Fibroblast of skin of right quadriceps (primary cell): ENCODE measurements around the gene COL25A1.
A peak's percentile ranks its signal among the peaks of the same experiment; 100 is the strongest.

Experiments used
- DNase-seq: peaks from one replicate; pipeline ENCODE4 v3.0.0-alpha.2; 2013

Gene COL25A1

DNA sequence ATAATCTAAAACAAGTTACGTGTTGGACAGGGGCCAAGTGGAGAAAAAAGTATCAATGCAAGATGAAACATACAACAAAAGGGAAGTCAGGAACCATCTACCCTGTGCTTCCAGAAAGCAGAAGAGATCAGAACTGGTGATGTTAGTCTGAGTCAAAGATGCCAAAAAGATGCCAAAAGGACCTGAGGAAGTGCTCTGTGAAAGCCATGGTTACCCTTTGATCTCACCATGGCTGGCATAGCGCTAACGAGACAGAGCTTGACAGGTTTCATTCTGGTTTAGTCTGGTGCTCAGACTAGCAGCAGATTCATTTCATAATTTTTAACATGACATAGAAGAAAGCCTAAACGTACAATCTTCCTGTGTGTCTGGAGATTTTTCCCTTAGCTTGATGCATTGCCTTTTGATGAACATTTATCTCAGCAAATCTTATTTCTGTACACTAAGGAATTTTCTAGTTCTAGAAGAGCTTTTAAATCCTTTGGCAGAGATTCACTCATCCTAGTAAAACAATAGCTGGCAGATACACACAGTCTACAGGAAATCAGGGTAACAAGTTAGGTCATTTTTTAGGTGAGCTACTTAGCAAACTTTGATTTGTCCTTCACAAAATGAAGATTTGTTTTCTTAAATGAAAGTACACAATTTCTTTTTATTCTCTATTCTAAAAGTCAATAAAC is 87.7 kb downstream of the COL25A1 start:
- no peak for DNase-seq

DNA sequence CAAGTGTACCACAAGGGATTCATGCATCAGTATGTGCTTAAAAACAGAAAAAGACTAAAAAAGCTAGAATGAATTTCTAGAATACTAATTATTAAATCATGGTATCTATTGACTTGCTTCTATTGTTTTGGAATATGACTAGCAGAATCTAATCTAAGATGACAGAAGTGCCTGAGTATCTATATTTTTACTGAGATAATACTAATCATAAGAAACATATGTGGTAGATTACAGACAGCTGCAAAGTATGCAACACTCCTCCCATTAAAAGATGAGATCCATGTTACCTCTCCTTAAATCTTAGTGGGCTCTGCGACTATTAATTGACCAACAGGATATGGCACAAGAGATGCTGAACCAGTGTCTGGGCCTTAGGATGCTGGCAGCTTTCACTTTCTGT is 89.4 kb downstream of the COL25A1 start:
- no peak for DNase-seq

DNA sequence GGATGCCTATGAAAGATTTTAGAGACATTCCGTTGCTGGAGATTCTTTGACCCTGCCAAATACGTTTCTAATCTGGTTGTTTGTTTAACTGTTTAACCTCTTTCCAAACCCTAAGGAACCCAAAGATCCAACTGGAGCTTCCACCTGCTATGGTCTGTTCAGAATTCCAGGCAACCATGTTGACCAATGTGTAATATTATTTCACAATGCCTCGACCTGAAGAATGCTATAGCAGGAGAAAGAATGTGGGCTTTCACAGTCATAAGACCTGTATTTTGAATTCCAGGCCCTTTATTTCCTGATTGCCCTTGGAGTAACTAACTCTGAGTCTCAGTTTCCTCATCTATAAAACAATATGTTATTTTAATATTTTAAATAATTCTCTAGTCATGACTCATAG is 90.8 kb downstream of the COL25A1 start:
- peak; percentile 52 for DNase-seq

DNA sequence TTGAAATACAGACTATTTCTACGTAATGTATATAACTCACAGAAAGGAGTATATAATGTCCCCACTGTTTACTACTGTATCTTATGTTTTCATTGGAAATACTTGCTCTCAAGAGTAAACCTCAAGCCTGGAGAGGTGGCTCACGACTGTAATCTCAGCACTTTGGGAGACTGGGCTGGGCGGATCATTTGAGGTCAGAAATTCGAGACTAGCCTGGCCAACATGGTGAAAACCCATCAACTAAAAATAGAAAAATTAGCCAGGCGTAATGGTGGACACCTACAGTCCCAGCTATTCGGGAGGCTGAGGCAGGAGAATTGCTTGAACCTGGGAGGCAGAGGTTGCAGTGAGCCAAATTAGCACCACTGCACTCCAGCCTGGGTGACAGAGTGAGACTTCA is 92.8 kb downstream of the COL25A1 start:
- DNase-seq = no peak

DNA sequence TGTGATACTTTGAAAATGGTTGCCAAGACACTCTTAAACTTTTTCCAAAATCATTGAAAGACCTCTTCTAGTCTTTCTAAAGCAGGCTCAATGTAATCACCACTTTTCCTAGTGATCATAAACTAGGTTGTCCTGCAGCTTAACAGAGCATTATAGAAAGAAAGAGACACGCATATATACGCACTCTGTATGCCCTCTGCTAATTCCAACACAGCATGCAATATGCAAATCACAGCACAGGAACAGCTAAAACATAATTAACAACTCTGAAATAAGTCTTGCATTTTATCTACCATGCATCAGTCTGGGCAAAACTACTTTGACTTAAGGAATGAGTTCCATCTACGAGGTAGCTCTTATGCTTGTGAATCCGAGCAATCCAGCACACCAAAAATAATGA is 94.6 kb downstream of the COL25A1 start:
- no peak for DNase-seq

DNA sequence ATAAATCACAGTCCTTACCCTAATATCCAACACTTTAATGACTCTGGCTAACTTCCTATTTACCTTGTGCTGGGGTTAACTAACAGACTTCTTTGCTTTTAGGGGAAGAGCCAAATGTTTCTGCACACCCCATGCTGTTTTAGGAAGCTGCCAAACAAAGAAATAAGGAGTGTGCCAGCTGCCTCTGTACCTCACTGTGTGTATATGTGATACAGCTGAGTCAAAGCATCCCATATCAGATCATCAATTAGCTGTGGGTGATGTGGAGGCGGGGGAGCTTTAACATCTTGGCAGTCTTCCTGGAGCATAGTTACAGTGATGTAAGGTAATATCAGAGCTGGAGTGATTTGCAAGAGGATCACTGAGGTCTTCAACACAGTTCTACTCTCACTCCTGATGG is 95.4 kb downstream of the COL25A1 start:
- DNase-seq = peak; percentile 93

DNA sequence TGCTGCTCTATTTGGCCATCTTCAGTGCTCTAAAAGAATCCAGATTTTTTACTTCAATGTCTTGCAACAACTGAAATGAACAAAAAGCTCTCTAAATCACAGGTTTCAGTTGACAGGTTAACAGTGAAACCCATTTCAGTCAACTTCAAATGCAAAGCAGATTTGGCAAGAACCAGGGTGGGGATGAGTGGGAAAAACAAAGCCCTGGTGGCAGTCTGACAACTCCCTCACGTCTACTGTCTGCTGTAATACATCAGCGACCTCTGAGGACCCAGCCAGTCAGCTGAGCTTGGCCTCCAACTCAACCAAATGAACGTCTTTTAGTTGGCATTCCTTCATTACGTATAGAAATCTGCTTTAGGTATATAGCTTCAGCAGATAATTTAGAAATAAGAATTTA is 95.8 kb downstream of the COL25A1 start:
- DNase-seq = peak; percentile 72

DNA sequence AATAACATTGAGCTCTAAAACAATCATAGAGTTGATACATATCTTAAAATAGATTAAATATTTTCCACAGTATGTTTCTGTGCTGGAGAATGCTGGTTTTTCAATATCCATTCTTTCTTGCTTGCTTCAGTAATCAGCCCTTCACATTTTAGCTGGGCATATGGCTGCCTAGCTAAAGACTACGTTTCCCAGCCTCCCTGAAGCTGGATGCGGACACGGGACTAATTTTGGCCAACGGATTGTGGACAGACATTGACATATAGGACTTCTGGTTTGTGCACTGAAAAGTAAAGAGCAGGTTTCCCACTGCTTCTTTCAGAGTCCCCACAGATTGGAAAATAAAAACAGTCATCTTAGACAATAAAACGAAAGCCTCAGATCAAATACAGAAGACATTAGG is 97.3 kb downstream of the COL25A1 start:
- DNase-seq = no peak

DNA sequence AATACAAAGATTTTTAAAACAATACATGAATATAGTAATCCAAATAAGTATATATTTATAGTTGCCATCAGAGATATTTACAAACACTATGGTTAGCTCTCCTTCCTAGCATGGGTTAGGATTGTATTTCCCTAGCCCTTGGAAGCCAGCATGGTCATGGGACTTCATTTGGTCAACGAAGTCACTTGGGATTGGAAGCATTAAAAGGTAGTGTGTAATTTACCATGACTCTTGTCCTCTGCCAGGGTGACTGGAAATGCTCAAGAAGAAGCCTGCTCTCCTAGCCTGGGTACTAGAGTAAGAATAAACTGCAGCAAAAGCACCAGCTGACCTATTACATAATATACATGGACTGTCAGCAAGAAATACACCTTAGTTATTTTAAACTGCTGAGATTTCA is 102.9 kb downstream of the COL25A1 start:
- no peak for DNase-seq

DNA sequence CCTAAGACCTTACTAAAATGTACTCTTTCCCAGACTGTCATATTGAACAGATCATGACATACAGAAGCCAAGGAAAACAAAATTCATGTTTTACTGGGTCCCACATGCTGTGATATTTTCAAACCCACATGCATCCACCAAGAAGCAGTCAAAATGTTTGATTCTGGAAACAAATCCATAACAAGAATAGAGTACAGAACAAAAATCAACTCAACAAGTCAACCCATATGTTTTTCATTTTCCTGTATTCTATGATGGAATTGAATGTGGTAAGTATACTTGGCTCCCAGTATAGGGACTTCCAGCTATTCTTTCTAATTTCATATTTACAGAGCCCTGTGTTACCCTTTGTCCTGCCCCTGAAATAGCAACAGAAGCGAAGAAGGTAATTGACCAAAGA is 106.8 kb downstream of the COL25A1 start:
- DNase-seq = no peak

DNA sequence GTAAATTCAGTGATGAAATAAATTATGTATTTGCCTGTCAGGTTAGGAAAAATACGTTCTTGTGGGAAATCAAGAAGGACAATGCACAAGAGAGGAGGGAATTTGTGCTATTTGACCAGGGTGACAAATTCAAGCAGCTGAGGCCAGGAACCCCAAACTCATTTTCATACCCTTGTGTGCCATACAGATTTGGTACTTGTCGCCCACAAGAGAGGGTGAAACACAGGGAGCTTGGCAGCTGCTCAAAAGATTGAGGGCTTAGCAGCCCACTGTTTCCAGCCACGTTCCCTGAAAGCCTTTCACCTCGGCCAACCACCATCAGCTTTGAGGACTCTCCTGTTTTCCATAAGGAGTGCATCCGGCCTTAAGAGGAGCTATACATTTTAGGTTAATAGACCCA is 111.2 kb downstream of the COL25A1 start:
- no peak for DNase-seq

DNA sequence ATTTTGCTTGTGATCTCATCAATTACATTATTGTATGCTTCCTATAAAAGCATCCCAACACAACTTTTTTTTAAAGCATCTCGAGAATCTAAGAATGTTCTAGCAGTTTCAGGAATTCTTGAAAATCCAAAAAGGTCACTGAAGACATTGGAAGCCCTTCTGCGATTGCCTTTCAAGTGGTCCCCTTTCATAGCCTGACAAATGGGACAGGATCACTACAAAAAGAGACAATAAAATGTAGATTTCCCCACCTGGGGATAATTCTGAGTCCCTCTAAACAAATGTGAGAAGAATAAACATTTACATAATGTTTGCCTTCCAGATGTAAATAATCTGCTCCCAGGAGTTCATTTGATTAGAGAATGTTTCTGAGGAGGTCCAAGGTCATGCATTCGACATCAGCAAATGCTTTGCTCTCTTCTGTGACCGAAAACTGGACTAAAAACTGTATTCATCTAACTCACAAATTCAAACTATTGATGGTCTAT is 116.0 kb downstream of the COL25A1 start:
- DNase-seq = no peak

DNA sequence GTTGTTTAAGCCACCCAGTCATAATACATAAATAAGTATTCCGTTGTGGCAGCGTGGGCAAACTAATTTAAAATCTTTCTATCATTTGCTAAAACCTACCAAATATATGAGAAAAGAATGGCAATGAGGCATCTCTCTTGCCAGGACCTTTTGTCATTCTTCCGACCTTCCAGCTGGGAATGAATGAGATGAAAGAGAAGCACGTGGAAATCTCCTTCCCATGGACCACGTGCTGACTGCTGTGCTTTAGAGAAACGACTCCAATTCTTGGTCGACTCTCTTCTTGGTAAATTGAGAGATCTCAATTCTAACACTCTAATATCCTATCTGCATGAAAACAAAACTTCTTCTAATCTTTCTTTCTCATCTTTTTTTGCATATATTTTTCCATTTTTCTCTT is 116.5 kb downstream of the COL25A1 start:
- DNase-seq = no peak

DNA sequence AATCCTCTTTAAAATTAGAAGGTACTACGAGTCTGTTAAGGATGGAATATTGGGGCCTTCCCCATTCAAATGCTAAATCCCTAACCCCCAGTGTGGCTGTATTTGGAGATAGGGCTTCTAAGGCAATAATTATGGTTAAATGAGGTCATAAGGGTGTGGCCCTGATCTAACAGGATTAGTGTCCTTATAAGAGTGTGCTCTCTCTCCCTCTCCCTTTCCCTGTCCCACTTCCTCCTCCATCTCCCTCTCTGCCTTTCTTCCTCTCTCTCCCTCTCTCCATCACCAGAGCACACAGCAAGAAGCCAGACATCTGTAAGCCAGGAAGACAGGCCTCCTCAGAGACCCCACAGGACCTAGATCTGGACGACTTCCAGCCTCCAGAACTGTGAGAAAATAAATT is 116.9 kb downstream of the COL25A1 start:
- no peak for DNase-seq

DNA sequence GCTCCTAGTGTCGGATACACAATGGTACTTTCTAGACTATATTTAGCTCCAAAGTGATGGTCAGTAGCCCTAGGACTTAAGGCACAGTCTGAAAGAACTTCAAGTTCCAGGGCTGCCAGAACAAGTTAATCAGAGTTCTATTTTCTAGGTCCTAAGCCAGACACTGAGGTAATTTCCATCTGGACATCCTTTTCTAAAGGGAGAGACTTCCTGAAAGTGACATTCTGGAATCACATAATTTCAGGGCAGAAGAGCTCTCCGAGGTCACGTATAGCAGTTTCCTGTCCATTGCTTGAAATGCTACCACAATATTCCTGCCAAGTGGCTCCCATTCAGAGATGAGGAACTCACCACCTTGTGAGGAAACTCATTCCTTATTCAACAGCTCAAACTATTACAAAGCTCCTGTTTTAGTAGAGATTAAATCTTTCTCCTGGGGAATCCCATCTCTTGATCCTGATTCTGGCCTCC is 117.9 kb downstream of the COL25A1 start:
- DNase-seq = peak; percentile 34

DNA sequence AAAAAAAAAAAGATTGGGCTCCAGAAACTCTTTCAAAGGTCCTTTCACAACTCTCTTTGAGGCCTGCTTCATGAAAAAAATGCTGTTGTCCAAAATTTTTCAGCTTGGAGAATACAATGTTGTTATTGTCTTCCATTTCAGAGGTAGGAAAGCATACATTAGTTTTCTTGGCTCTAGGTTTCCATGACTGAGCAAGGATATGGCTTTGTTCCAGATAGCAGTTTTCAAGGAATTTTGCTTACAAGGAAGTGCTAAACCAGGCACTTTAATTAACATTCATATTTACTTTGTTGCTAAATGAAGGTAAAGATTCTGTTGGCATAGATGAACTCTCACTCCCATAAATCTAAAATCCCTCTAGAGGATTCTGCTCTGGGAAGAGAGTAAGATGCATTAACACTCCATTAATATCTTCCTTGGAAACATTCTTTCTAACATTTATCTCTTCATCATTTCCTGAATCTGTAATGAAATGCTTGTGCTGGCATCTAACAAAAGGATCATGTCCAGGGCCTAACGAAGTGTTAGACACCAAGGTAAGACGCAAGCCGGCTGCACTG is 118.4 kb downstream of the COL25A1 start:
- peak; percentile 25 for DNase-seq

DNA sequence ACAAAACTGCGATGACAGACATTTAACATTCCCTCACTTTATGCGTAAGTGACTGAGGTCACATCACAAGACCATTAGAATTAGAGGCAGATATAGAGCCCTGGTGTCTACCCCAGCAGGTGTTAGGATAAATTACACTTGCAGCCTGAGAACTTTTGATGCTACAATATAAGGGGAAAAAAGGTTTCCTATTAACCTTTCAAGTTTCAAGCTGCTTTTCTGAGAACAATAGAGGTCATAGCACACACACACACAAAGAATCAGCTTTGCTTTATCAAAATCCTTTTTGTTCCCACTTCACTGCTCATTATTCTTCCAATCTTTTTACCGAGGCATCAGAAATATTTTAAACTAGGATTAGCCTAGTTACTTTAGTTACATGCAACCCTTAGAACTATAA is 119.8 kb downstream of the COL25A1 start:
- DNase-seq = no peak

DNA sequence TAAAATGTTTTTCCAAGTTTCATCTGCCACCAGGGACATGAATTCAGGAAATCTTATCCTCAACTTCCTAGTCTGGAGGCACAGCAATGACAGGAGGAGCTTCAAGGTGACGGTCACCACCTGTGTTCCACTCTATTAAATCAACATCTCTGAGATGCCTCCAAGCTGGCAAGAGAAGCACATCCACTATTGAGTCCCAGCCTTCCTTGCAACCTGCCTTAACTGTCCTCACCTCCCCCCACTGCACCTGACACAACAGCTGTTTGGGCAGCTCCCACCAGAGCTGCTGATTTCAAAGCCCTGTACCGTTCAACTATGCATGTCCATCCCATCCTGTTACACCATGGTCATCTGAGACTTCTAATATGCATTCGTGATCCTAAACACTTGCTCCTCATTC is 123.4 kb downstream of the COL25A1 start:
- DNase-seq = no peak

DNA sequence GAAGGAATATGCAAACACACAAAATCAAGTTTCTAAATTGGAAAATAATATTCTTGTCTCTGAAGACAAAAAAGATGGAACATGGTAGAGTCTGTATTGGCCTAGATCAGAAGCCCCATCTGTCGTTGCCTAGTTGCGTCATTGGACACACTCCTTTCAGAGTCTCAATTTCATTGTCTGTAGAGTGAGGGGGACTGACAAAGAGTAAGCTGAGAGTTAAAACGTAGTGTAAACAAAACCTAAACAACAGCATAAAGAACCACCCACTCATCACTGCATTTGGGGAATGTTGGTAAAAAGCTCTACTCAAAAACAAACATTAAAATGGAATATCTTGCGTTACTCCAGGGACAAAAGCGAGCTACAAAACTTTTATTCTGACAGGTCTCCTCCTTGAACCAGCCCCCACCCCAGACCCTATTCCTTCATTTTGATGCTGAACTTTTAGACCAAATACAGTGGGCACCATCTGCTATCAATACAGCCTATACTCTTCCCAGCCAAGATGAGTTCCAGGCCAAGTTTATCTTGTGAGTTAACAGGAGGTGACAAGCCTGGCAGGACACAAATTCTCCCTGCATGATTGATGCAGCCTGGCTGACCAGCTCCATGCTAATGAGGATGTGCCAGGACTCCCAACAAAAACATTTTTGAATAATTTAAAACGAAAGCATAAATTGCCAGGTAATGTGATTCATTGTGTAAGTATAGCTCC is 125.2 kb downstream of the COL25A1 start:
- DNase-seq = no peak

DNA sequence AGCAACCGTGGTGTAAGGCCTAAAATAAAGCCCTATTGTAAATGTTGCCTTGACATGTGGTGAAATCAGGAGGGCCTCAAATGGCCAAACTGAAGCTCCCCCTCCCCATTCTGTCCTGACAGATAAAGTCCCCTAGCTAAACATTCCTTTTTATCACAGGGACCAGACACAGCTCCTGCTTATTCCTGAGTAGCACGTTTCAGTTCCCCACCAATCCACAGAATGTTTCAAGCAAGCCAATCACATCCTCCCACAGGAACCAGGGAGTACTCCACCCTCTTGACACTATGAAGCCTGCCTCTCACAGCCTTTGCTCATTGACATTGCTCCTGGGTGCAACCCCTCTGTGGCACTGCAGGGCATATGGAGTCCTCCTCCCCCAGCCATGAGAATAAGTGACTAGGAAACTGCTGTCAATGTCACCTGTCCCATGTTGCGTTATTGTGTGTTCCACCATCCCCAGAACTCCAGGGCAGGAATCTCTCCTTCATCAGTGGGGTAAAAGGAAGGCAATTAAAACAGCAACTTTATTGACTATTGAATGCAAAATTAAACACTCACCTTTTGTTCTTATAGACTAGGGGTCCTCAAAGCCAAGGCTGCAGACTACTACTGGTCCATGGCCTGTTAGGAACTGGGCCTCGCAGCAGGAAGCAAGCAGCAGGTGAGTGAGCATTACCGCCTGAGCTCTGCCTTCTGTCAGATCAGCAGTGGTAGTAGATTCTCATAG is 128.1 kb downstream of the COL25A1 start:
- no peak for DNase-seq

DNA sequence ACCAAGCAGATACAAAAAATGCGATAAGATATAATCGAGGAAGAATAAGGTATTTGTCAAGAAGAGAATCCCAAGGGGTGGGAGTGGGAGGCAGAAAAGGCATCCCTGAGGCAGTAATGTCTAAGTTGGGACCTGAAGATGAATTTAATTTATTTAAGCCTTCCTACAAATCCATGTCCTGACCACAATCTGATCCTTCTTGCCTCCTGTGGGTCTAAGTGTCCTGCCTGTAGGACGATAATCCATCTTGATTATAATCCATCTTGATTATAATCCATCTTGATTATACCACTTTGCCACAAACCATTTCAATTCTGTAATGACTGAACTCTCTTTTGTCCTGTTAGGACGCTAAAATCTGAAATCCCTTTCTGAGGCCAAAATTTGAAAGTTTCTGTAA is 130.2 kb downstream of the COL25A1 start:
- DNase-seq = no peak

DNA sequence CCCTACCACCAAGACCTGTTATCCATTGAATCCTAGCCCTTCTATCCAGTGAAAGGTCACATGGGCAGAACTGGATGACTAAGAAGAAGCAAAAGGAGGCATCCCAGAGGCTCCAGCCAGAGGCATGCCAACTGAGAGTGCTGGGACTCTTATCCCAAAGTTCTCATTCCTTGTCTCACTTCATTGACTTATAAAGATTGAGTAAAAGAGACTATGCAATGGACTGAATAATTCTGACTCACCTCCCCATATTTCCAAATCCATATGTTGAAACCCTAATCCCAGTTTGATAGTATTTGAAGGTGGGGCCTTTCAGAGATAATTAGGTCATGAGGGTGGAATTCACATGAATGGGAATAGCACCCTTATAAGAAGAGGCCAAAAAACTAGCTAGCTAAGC is 131.4 kb downstream of the COL25A1 start:
- peak; percentile 59 for DNase-seq

DNA sequence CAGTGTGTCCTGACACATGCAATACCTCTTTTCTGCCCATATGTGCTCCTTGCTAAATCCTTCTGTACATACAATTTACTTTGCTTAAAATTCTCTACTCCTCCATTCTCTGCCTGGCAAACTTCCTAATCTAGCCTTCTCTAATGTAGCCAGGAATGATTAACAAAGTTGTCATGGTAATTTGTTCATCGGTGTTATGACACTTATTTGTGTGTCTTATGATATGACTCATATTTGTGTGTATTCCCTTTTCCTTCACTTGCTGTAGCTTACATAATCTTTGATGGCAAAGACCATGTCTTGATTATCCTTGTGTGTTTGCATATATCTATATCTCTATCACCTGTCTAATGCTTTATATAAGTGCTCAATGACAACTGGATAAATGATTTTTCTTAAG is 133.3 kb downstream of the COL25A1 start:
- DNase-seq = peak; percentile 25

DNA sequence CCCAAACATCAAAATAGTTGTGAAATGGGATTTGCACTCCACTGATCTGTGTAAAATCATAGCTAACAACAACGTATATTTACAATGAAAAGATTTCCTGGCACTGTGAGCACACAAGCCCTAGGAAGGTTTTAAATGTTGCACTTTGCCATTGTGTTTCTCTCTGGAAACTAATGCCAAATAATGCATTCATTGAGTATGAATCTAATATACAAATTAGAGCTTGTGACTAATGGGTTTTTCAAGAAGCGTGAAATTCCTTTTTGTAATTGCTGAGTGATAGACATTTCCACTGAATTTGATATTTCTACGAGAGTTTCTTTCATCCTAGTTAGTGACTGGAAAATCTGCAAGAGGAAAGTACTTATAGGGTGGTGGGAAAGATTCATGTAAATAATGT is 135.9 kb downstream of the COL25A1 start:
- no peak for DNase-seq
